Measurements from ENCODE around the gene ALG10.
A peak's percentile ranks its signal among the peaks of the same experiment; 100 is the strongest.
"Not testable (repeated sequence)": the region's sequence is repeated elsewhere in the genome, so short reads cannot be mapped to it uniquely, and the experiment has no call there.

ALG10 gene

GRCh38 chr12:34022079-34022830, at the start of gene ALG10:
ALG10 (plus strand) TSS chr12:34022496; CDS start chr12:34022600, 104 bp downstream.
- peak; percentile 99 for DNase-seq

DNA sequence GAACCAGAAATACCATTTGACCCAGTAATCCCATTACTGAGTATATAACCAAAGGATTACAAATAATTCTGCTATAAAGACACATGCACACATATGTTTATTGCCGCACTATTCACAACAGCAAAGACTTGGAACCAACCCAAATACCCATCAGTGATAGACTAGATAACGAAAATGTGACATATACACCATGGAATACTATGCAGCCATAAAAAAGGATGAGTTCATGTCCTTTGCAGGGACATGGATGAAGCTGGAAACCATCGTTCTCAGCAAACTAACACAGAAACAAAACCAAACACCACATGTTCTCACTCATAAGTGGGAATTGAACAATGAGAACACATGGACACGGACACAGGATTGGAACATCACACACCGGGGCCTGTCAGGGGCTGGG, 49.4 kb upstream of the ALG10 start:
- not testable (repeated sequence) for DNase-seq

DNA sequence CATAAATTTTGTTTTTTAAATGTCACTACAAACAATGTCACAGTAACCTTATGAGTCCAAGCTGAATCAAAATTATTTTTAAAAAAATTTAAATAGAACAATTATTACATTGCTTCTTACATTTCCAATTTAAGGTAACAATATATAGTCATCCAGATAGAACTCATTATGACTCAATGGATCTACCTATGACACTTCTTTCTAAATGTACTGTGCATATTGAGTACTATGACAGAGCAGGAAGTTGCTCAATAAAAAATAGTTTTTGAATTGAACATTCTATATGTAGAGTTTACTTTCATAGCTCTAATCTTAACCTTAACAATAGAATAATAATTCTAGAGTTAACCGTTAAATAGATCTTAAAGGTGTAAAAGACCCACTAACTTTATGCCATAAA, 44.4 kb upstream of the ALG10 start:
- DNase-seq = no peak

DNA sequence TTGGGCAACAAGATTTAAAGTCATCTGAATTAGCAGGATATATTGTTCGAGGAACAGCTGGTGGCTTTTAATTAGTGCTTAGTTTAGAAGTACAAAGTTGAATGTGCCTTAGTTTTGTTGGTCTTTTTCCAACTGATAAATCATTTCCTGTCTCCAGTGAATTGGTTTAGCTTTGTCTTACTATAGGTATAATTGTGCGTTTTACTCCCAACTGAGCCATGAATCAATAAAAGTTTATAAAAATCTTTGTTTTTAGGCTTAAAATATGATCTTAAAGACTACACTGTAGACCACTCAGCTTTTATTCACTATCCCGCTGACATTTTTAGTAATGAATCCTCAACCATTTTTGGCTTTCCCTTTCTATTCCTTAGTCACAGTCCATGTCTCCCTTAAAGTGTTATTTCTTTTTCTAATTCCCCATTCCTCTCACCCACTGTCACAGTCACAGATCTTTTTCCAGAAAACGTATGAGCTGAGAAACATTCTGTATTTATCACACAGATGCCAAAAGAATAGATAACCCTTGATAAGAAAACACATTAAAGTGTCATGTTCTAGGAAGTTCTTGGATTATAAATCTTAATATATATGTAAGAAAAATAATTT, 34.0 kb upstream of the ALG10 start:
- DNase-seq = no peak

DNA sequence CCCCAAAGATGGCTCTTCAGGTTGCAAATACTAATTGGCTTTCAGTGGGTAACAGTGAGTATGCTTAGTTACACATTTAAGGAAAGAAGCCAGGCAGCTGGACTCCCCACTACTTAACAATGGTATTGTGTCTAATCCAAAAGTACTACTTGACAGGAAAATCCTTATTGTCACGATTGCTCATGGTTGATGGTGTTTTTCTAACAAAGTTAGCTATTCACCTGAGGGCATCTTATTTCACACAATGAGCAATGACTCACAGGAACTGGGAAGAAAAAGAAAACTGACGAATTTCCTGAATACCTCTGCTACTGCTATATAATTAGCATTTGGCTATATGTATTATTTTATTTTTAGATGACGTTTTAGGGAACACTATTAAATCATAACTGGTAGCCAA, 33.4 kb upstream of the ALG10 start:
- no peak for DNase-seq

DNA sequence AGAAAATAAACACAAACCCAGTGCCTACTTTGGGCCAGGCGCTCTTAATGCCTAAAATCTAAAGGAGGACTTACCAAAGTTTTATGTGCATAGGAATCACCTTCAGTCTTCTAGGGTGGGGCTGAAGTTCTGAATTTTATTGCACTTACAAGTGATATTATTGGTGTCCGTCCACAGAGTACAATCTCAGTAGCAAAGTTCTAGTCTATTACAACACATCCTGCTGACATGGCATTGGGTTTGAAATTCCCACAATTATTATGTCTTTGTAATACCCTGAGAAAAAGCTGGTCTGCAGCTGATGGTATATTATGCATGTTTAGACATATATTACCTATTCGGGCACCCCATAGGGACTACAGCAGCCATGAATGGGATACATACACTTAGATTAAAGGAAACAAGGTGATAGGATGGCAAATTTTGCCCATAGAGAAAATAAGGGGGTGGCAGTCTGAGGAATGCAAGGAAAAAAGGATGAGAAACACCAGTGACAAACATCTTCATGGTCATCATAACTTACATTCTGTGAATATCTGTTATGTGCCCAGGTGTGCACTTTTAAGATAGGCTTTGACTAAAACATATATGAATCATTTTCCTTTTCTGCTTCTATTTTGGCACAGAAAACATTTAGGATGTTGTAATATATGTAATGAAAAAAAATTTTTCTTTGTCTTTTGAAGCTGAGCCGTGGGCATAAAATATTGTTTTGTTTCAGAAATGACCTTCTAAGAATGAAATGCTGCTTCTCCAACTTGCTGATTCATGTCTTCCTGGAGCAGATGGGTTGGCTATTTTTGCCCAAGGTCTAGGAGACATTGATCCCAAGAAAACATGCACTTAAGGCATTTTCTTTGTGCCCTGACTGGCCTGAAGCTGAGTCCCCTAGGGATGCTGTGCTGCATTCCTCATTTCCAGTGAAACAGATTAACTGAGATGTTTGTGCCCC, 27.2 kb upstream of the ALG10 start:
- no peak for DNase-seq

GRCh38 chr12:34008835-34009234, 13.5 kb upstream of the ALG10 start:
- not testable (repeated sequence) for DNase-seq

DNA sequence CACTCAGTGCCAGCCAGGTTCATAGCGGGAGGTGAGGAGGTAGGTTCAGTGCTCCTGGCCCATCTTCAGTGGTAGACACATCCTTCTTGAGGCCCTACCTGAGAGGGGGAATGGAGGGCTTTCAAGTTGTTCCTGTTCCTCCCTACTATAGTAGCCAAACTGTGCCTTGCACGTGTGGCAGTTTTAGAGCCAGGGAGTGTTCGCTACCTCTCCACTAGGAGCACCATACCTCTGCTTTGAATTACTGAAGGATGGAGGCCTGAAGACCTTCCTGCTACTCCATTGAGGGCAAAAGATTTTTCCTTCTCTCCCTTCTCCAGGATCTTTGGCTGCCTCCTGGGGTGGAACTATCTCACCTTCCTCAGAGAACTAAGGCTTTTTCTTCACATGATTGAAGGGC, 5.9 kb upstream of the ALG10 start:
- no peak for DNase-seq

DNA sequence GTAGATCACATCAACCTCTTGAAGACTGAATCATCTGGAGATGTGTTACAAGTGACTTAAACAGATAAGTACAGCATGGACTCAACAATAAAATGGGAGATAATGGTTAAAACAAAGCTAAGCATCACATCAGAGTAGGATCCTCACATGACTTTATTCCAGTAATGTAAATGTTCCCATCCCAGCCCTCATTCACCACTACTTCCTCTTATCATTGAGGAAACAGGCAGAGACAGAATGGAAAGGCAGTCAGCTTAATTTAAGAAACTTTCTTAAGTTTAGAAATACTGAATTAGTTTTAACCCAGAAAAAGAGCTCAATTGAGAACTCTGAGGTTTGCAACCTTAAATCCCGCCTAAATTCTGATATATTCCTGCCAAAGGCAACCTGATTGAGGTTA, 1.2 kb upstream of the ALG10 start:
- DNase-seq = peak; percentile 73

DNA sequence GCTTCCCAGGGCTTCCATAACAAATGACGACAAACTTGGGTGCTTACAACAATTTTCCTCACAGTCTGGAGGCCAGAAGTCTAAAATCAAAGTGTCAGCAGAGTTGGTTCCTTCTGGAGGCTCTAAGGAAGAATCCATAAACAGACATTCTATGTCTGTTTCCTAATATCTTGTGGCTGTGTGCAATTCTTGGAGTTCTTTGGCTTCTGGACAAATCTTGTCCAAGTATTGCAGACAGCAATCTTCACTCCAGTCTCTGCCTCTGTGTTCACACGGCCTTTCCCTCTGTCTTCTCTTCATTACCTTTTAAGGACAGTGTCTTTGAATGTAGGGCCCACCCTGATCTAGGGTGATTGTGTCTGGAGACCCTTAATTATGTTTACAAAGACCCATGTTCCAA, 5.4 kb downstream of the ALG10 start:
- DNase-seq = not testable (repeated sequence)

DNA sequence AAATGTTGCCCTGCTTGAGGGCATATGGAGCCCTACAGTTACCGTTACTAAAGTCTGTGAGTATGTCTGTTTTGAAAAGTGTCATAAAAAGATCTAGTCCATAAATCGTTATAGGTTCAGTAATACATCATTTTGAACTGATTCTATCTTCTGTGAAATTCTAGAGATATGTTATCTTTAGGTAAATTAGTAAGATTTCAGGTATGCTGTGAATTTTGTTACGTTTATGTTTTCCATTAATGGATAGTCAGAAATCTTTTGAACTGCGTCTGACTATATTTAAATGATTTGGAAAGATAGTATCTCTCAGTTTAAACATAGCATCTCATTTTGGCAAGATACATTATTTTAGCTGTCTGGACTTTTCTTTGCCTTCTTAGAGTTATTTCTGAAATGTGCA, 8.3 kb downstream of the ALG10 start:
- no peak for DNase-seq

- DNase-seq = peak; percentile 75
Measured at GRCh38 chr12:34033628-34034296, 11.5 kb downstream of the ALG10 start.

DNA sequence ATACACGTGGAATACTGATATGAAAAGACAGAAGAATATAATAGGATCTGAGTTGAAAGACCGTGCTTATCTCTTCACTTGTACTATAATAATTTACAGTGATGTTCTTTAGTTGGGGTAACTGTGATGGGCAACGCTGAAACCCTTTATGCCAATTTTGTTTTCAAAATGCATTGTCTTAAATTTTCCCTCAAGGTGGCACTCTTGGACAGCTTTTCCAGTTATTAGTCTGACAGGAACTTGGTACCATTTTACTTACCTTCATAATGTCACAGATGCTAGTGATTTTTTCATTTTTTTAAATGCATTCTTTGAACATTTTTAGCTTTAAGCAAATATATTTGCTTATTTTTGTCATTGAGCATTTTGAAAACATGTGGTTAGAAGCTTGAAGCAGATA, 16.1 kb downstream of the ALG10 start:
- peak; percentile 68 for DNase-seq

- no peak for DNase-seq
Measured at GRCh38 chr12:34046570-34046969, 24.3 kb downstream of the ALG10 start.

DNA sequence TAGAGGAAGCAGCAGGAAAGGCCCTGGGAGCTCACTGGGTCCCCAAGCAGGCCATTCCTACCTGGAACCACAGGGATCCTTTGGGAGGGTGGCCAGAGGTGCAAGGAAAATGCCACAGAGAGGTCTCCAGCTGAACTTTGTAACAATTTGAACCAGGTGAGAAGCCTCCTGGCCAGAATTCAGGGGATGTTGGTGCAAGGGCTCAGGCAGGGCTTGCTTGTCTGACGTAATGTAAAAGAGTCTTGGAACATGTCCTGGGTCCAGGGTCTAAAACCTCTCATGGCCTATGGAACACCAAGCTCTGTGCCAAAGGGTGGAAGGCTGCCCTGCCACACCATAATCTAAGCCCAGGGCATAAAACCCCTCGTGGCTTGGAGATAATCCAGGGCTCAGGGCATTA, 25.6 kb downstream of the ALG10 start:
- DNase-seq = not testable (repeated sequence)

DNA sequence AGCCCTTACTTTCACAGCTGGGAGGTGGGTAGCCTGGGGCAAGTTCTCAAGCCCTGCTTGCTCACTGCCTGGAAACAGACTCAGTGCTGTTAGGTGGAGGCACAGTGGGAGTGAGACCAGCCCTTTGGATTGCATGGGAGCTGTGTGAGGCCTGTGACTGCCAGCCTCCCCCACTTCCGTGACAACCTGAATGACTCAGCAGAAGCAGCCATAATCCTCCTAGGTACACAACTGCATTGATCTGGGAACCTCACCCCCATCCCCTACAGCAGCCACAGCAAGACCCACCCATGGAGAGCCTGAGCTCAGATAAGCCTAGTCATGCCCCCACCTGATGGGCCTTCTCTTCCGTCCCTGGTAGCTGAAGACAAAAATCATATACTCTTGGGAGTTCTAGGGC, 26.4 kb downstream of the ALG10 start:
- no peak for DNase-seq

- peak; percentile 80 for DNase-seq
Measured at GRCh38 chr12:34051486-34051885, 29.2 kb downstream of the ALG10 start.

GRCh38 chr12:34054938-34055337, 32.6 kb downstream of the ALG10 start:
- peak; percentile 47 for DNase-seq
